Keratinocyte (primary cell): ENCODE data around the gene OR8B4.

Source experiments
- CTCF ChIP-seq, 3 experiments: IDR thresholded peaks in 1 of 3; conservative IDR thresholded peaks in 1 of 3; optimal IDR thresholded peaks in 1 of 3; 2 replicates in 2 of 3; 3 replicates in 1 of 3; pipeline versions ENCODE3 to v1.5.1; 2011; ENCODE audit warnings: low read length in 3 of 3, mild to moderate bottlenecking in 3 of 3, moderate library complexity in 2 of 3, control low read depth in 1 of 3, inconsistent platforms in 1 of 3; ENCODE audit not compliant: insufficient read depth in 2 of 3; ENCODE audit errors: extremely low read depth in 1 of 3
- EZH2 ChIP-seq: IDR thresholded peaks from one replicate; pipeline ENCODE4 v1.6.1; 2012; ENCODE audit warnings: inconsistent platforms, mild to moderate bottlenecking, low read length, moderate library complexity

GRCh38 chr11:124441081-124441480 lies 16.4 kb upstream of the OR8B4 start:
- TF ChIP-seq CTCF (optimal IDR thresholded peaks at IDR 0.05 in 1 of 3, IDR thresholded peaks at IDR 0.05 in 1 of 3, conservative IDR thresholded peaks at IDR 0.05 in 1 of 3; ENCODE audit: extremely low read depth in 1 of 3, insufficient read depth in 2 of 3, low read length in 3 of 3) (no peak), EZH2 (no peak)
